Myocyte (in vitro differentiated cells): ENCODE measurements around the gene SRRM3. TPM values are rescaled to one million over a fixed set of nuclear protein-coding genes. Genes with fewer than 3 reads are reported as not detected.
"Not testable (repeated sequence)": the region's sequence is repeated elsewhere in the genome, so short reads cannot be mapped to it uniquely, and the experiment has no call there.

Experiments used
- DNase-seq: peaks from one replicate; pipeline ENCODE4 v3.0.0-alpha.2; 2012; ENCODE audit warnings: low read depth
- total RNA-seq: library from RNA; depleted of rRNA; stranded (reverse); fragments of >200 nt; gene quantifications from 2 replicates; pipeline ENCODE4 v1.2.3, GENCODE V29; 2014

SRRM3 gene
- total RNA-seq, 1 donor from 2014 or later, result 2.8 TPM

DNA sequence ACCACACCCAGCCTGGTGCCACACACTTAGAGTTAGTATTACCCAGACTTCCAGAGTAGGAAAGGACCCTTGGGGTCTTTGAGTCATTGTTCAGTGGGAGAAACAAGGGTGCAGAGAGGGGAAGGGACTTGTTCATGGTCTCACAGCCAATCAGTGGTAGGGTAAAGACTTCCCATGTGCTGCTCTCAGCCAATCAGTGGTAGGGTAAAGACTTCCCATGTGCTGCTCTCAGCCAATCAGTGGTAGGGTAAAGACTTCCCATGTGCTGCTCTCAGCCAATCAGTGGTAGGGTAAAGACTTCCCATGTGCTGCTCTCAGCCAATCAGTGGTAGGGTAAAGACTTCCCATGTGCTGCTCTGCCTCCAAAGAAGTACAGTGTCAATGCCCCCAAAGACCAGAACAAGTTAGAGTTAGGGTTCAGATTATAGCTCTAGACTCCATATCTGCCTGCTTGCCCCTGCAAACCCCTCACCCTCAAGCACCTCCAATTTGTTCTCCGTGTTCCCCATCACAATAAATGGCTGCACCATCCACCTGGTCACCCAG lies 25.3 kb downstream of the SRRM3 start:
- not testable (repeated sequence) for DNase-seq

- no peak for DNase-seq
These were observed 28.5 kb downstream of the SRRM3 start for GRCh38 chr7:76230214-76230613.

- DNase-seq, result no peak
These were observed 29.4 kb downstream of the SRRM3 start for GRCh38 chr7:76231071-76231470.

GRCh38 chr7:76231583-76231982 lies 29.9 kb downstream of the SRRM3 start:
- DNase-seq, result no peak

DNA sequence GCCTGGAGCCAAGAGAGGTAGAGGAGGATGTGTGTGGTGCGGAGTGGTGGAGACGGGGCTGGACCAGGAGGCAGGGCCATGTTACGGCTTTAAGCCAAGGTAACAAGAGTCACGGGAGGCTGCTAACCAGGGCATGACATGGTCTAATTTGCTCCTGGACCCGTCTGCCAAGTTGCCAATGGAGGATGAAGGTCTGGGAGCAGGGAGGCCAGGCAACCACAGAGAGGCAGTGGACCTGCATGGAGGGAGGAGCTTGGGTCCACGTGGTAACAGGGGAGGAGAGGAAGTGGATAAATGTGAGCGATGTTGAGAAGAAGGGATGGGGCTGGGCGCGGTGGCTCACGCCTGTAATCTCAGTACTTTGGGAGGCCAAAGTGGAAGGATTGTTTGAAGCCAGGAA lies 31.0 kb downstream of the SRRM3 start:
- no peak for DNase-seq

GRCh38 chr7:76233538-76234281 lies 32.0 kb downstream of the SRRM3 start:
- no peak for DNase-seq

DNA sequence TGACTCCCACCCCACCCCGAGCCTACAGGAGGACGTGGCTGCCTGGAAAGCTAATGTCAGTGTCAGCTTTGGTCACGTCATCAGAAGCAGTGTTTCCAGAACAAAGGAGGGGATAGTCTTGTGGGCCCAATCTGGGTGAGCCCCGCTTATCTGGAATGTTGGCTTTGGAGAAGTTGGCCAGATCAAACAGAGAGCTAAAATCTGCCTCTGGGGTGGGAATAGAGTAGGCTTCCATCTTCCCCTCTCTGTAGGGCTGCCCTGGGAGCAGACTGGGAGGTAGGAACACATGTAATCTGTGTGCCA lies 32.5 kb downstream of the SRRM3 start:
- DNase-seq, result no peak

DNA sequence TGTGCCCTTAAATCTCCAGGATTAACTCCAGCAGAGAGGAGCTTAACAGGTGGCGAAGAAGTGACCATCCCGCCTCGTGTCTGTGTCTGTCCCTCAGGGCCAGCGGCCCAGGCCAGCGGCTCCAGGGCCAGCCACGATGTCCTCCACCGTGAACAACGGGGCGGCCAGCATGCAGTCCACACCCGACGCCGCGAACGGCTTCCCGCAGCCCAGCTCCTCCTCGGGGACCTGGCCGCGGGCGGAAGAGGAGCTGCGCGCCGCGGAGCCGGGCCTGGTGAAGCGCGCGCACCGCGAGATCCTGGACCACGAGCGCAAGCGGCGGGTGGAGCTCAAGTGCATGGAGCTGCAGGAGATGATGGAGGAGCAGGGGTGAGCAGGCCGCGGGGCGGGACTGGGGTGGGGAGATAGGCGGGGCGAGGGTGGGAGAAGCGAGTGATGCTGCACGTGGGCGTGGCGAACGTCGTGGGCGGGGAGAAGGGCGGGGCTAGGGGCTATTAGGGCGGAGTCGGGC lies 33.3 kb downstream of the SRRM3 start:
- DNase-seq, result peak; percentile 57

DNA sequence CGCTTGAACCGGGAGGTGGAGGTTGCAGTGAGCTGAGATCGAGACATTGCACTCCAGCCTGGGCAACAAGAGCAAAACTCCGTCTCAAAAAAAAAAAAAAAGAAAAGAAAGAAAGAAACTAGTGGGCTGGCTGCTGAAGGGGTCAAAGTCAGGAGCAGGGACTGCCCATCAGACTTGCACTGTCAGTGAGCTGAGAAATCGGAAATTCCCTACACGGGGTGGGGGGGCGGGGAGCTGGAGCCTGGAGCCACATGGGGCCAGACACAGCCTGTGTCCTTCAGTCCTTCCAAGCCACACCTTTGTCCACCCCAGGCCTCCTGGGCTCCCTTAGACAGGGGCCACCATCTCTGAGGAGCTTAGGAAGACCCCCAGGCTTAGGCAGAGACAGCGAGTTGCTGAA lies 34.5 kb downstream of the SRRM3 start:
- no peak for DNase-seq

- no peak for DNase-seq
These were observed 36.6 kb downstream of the SRRM3 start for GRCh38 chr7:76238326-76238725.

GRCh38 chr7:76241141-76241540 lies 39.4 kb downstream of the SRRM3 start:
- DNase-seq, result no peak

DNA sequence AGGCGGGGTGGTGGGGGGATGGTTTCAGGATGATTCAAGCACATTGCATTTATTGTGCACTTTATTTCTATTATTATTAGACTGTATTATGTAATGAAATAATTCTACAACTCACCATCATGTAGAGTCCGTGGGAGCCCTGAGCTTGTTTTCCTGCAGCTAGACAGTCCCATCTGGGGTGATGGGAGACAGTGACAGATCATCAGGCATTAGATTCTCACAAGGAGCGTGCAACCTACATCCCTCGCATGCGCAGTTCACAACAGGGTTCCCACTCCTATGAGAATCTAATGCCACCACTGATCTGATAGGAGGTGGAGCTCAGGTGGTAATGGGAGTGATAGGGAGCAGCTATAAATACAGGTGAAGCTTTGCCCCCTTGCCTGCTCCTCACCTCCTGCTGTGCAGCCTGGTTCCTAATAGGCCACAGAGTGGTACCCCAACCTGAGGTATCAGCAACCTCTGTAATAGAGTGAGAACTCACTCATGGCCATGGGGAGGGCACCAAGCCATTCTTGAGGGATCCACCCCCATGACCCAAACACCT lies 40.9 kb downstream of the SRRM3 start:
- not testable (repeated sequence) for DNase-seq

- no peak for DNase-seq
These were observed 43.2 kb downstream of the SRRM3 start for GRCh38 chr7:76244781-76245391.

- DNase-seq, result peak; percentile 58
These were observed 45.2 kb downstream of the SRRM3 start for GRCh38 chr7:76246804-76247389.

- no peak for DNase-seq
These were observed 46.2 kb downstream of the SRRM3 start for GRCh38 chr7:76247938-76248337.

- no peak for DNase-seq
These were observed 50.3 kb downstream of the SRRM3 start for GRCh38 chr7:76252021-76252420.

- no peak for DNase-seq
These were observed 53.1 kb downstream of the SRRM3 start for GRCh38 chr7:76254781-76255180.

DNA sequence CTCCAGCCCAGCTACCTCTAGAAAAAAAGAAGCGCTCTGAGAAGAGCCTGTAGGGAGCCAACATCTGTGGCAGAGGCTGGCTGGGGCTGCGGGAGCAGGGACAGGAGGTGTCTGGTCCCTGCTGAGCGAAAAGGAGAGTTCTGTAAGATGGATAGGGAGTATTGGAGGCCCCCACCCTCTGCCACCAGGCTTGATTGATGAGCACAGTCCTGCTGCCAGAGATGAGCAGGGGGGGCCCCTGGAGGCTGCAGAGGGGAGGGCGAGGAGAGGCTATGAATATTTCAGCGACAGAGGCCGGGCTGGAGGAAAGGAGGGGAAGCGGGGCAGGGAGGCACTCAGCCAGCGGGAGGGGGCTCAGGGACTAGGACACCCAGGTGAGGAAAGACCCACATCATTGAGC lies 56.3 kb downstream of the SRRM3 start:
- no peak for DNase-seq

GRCh38 chr7:76259124-76260093 lies 57.7 kb downstream of the SRRM3 start:
- DNase-seq, result no peak

DNA sequence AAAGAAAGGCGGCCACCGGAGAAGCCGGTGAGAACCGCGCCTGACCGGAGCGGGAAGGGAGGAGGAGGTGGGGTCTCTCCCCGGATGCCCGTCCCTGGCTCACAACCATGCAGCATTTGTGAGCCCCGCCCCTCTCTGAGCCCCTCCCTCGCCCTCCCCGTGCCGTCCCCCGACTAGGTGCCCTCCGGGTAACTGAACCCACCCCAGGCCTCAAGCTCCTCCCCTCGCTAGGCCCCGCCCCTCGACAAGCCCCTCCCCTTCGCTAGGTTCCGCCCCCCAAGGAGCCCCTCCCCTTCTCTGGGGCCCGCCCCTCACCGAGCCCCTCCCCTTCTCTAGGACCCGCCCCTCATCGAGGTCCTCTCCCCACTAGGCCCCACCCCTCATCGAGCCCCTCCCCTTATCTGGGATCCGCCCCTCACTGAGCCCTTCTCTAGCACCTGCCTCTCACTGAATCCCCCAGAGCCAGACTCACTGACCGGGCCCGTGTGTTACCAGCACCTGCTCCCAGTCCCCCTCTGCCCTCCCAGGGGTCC lies 58.5 kb downstream of the SRRM3 start:
- DNase-seq, result no peak

DNA sequence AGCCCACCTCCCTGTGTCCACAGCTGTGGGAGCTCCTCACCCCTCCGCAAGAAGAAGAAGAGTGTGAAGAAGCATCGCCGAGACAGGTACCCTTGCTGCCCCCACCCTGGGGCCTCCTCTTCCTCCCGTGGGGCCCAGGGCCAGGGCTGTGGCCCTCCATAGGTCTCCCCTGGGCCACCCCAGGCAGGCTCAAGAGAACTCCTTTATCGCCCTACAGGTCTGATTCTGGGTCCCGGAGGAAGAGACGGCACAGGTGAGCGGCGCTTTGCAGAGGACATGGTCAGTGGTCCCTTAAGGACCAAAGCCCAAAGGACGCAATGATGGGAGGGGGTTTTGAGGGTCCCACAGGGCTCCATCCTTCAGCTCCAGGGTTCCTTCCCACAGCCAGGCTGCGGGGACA lies 59.6 kb downstream of the SRRM3 start:
- DNase-seq, result no peak
